HG03521 (cell line): ENCODE measurements around the gene PGAM4.
"Not testable (repeated sequence)": the region's sequence is repeated elsewhere in the genome, so short reads cannot be mapped to it uniquely, and the experiment has no call there.

Experiments used
- ATAC-seq: cut with Tn5 transposase; IDR thresholded peaks from one replicate; pipeline ENCODE4 v1.9.1; 2021; ENCODE audit warnings: mild to moderate bottlenecking, moderate library complexity; ENCODE audit not compliant: unreplicated experiment

PGAM4 gene

DNA sequence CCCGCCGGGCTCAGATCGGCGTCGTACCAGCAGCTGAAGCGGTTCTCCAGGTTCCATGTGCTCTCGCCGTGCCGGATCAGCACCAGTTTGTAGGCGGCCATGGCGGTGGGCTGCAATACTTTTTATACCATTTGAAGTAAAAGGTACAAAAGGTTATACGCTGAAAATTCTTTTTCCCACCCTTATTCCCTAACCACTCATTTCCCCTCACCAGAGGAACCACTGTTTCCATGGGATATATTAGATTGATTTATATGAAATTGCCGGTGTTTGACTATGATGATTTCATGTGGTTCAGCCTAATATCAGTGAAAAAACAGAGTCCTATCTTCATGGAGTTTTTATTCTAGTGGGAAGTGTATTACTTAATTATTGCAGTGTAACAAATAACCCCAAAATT is at the start of gene PGAM4:
Gene PGAM4 (minus strand): TSS at position 101 of the 400 bp plus-strand sequence. CDS start 0 bp downstream, at position 101.
- no peak for ATAC-seq

GRCh38 chrX:78011846-78012245 is 42.4 kb upstream of the PGAM4 start:
- no peak for ATAC-seq

GRCh38 chrX:77979870-77980269 is 10.4 kb upstream of the PGAM4 start:
- no peak for ATAC-seq

GRCh38 chrX:77977518-77977917 is 8.1 kb upstream of the PGAM4 start:
- no peak for ATAC-seq

- ATAC-seq = no peak
Measured at GRCh38 chrX:77977095-77977494, 7.7 kb upstream of the PGAM4 start.

GRCh38 chrX:77975755-77976154 is 6.3 kb upstream of the PGAM4 start:
- no peak for ATAC-seq

GRCh38 chrX:77967631-77968030 is 1.8 kb downstream of the PGAM4 start:
- no peak for ATAC-seq

DNA sequence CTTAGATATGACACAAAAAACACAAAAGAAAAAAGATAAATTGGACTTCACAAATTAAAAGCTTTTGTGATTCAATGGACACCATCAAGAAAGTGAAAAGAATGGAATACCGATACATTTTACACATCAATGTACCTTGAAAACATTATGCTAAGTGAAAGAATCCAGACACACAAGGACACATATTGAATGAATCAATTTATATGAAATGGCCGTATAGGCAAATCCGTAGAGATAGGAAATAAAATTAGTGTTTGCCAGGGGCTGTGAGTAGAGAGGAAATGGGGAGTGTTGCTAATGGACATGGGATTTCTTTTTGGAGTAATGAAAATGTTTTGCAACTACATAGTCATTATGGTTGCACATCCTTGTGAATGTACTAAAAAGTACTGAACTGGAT is 3.1 kb downstream of the PGAM4 start:
- no peak for ATAC-seq

DNA sequence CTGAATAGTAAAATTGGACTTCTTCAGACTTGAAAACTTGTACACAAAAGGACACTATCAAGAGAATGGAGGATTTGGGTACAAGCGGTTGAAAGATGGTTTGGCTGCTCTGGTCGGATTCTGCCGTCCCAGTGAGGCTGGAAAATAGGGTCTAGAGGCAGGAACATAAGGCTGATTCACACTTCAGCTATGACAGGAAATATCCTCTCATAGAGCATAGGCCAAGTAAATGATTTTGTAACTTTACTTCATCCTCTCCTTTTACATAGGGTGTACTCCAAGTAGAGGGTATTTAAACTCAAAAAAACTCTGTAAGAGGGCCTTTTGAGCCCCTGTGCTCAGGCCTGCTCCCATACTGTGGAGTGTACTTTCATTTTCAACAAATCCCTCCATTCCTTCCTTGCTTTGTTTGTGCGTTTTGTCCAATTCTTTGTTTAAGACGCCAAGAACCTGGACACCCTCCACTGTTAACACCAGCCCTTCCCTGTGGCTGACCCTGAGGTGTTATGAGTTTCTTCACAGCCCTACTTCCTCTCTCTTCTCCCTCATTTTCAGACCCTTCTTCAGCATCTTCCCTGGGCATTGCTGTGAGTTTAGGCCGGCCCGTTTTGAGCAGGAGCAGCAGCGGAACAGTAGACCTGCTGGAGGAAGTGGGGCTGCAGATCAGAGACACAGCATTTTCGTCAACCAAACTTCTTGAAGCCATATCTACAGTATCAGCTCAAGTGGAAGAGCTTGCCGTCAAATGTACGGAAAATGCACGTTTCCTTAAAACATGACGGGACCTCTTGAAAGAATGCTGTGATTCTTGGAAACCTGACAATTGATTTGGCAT is 7.2 kb downstream of the PGAM4 start:
- no peak for ATAC-seq

DNA sequence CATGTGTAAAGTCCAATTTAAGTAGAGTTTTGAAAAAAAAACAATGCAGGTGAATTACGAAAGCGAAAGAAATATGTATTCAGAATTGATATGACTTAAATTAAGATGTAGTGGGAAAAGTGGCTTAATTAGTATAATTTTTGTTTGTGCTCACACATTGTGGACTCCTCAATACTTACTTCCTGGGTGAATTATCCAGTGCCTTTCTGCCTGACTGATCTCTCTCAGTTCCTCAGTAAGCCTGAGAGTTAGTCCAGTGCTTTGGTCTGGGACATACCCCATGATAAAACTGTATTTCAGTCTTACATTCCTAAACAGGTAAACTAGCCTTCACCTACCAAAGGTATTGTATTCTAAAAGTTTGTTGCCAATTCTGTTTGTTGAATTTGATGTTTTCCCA is 8.4 kb downstream of the PGAM4 start:
- no peak for ATAC-seq

DNA sequence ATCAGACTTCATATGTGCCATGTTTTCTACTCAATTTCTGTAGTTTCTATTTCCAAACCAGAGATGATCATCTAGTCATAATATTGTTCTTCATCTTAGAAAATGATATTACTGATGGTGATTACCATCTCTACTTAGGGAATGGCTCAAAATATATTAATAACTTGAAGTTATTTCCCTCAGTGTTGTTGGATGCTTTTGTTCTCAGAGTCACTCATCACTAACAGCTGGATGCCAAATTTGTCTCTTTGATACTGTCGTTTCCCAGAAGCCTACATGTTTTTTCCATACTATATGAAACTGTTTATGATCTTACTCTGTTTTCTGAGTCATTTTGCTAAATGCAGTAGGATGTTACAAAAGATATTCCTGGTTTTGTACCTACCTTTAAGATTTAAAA is 8.9 kb downstream of the PGAM4 start:
- ATAC-seq = no peak

GRCh38 chrX:77953708-77954107 is 15.7 kb downstream of the PGAM4 start:
- ATAC-seq = no peak

GRCh38 chrX:77953302-77953701 is 16.1 kb downstream of the PGAM4 start:
- no peak for ATAC-seq

GRCh38 chrX:77952173-77952572 is 17.3 kb downstream of the PGAM4 start:
- no peak for ATAC-seq

DNA sequence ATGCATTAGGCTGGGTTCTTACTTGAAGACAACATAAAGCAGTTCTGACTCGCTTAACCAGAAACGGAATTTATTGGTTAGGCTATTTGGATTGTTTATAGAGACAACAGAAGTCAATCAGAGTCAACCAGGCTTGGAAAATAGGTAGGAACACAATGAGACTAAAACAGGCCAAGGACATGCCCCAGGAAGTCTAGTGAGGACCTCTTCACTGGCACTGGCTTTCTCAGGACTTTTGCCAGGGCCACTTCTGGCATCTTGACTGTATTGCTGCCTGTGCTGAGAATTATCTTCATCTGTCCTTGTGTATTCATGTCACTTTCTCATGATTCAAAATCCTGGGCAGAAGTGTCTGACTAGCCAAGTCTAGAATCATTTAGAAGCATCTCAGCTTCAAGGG is 19.6 kb downstream of the PGAM4 start:
- ATAC-seq = no peak

GRCh38 chrX:77946571-77946970 is 22.9 kb downstream of the PGAM4 start:
- ATAC-seq = no peak

DNA sequence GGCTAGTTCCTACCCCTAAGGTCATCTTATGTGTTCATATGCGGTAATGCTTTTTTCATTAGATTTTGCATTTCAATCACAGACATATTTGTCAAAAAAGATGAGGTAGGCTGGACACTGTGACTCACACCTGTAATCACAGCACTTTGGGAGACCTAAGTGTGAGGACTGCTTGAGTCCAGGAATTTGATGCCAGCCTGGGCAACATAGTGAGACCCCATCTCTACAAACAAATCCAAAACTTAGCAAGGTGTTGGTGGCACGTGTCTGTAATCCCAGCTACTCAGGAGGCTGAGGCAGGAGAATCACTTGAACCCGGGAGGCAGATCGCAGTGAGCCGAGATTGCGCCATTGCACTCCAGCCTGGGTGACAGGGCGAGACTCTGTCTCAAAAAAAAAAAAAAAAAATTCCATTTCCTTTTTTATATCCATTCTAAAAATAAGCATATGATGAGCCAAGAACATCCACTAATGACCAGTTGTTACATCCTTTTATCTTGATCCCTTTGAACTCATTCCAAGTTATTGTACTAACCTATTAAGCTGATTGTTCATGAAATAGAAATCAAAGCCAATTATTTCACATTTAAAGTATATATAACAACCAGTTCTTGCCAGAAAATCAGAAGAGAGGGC is 23.4 kb downstream of the PGAM4 start:
- ATAC-seq = no peak

DNA sequence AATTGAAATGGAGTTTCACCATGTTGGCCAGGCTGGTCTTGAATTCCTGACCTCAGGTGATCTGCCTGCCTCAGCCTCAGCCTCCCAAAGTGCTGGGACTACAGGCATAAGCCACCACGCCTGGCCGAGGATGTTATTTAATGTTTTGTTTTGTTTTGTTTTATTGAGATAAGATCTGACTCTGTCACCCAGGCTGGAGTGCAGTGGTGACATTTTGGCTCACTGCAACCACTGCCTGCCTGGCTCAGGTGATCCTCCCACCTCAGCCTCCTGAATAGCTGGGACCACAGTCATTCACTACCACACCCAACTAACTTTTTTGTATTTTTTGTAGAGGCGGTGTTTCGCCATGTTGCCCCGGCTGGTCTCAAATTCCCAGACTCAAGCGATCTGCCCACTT is 24.4 kb downstream of the PGAM4 start:
- not testable (repeated sequence) for ATAC-seq

DNA sequence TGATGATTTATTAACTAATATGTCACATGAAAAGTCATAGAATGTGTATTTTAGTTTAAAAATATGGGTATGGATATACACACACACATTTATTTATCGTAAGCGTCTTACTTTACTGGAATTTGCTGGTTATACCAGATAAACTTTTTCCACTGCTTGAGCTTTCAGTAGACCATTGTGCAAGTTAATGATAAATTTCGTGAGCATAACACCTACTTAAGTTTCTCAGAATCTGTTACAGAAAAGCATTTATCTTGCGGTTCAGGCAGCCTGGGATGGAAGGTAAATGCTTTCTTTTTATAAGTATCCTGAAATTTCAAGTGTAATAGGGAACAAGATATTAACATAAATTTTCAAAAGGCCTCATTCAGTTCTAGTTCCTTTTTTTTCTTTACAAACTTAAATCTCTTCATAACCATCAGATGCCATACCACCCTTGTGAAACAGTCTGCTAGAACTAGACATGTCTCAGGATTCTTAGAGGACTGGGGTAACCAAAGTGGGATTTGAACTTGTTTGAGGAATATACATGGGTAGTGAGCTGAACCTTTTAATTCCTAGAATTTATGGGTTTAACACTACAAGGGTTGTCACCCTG is 31.3 kb downstream of the PGAM4 start:
- ATAC-seq = no peak

DNA sequence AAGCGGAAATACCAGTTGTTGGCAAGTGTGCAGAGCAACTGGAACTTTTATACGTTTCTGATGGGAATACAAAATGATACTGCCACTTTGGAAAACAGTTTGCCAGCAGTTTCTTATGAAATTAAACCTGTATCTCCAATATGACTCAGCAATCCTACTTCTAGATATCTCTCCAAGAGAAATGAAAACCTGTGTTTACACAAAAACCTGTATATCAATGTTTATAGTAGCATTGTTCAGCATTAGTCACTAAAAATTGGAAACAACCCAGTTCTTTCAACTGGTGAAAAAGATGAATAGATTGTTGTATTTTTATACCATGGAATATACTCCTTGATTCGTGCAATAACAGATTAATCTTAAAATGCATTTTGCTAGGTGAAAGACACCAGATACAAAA is 32.1 kb downstream of the PGAM4 start:
- ATAC-seq = no peak

DNA sequence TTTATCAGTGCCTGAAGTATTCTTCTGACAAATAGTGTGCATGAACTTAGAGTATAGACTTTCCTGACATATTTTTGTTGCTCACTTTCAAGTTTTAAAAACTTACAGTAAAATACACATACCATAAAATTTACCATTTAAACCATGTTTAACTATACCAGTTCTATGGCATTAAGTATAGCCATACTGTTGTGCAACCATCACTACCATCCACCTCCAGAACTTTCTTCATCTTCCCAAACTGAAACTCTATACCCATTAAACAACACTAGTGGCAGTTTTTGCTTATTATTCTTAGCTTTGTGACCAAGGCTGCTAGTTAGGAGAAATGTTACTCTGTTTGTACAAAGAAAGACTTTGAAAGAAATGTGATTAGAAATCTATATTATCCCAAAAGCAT is 33.1 kb downstream of the PGAM4 start:
- no peak for ATAC-seq

DNA sequence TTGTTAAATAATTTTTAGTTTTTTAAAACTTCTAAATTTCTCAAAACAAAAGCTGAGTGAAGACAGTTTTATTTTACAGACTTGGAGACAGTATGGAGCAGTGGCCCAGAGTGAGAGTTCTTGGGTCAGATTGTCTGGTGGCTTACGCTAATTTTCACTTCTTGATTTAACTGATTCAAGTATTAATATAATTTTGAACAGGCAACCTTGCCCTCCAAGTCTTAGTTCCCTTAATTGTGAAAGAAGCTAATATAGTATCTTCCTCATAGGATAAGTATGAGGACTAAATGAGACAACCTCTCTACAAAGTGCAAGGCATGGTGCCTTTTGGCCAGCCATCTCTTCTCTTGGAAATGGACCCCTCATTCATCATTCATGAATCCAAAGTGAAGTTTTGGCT is 33.6 kb downstream of the PGAM4 start:
- ATAC-seq = no peak
